A549 (cell line): ENCODE measurements around the gene TRIM10. TPM values are rescaled to one million over a fixed set of nuclear protein-coding genes. Genes with fewer than 3 reads are reported as not detected.
"Not testable (repeated sequence)": the region's sequence is repeated elsewhere in the genome, so short reads cannot be mapped to it uniquely, and the experiment has no call there.

Source experiments
- ATAC-seq, 2 experiments: fragments of 200-7000 bp in 1 of 2; fragments of >200 bp in 1 of 2; cut with Nextera tagmentation in 1 of 2; cut with Tn5 transposase in 1 of 2; 3 replicates each; pipeline versions ENCODE4 v1.8.0 to v1.9.1; 2018 to 2020; ENCODE audit warnings: mild to moderate bottlenecking in 1 of 2, moderate library complexity in 1 of 2
- CTCF ChIA-PET: fragments of 300-600 bp; sonication (Branson Sonifier 250); formaldehyde crosslinking; extraction: SDS; loops from one replicate; lab custom pipeline; 2021; ENCODE audit warnings: antibody characterized with exemption, inconsistent platforms; lab: Yijun Ruan, JAX
- POLR2A ChIA-PET: fragments of 350-600 bp; formaldehyde crosslinking; extraction: SDS; loops from one replicate; lab custom pipeline; 2021; ENCODE audit warnings: antibody characterized with exemption, inconsistent platforms; lab: Yijun Ruan, JAX
- DNase-seq, 2 experiments: peaks; one replicate each; pipeline versions ENCODE4 v3.0.0 to v3.0.0-alpha.2; 2011 to 2016; ENCODE audit warnings: low read depth in 1 of 2, low spot score in 1 of 2
- FAIRE-seq: peaks from 2 replicates; lab custom pipeline; 2011; peaks lifted over from hg19 to GRCh38; lab: Jason Lieb, UNC
- H3K27ac ChIP-seq, 2 experiments: fragments of >200 bp; sonication (Bioruptor Twin); formaldehyde crosslinking; 3 replicates each; pipeline ENCODE4 v1.5.1; 2016 to 2017
- H3K4me1 ChIP-seq: fragments of >200 bp; sonication (Bioruptor Twin); formaldehyde crosslinking; 3 replicates; pipeline ENCODE4 v1.6.1; 2016
- H3K4me2 ChIP-seq: fragments of >200 bp; sonication (Bioruptor Twin); formaldehyde crosslinking; 3 replicates; pipeline ENCODE4 v1.6.1; 2016
- H3K4me3 ChIP-seq: fragments of >200 bp; sonication (Bioruptor Twin); formaldehyde crosslinking; 3 replicates; pipeline ENCODE4 v1.5.1; 2016
- H3K9me3 ChIP-seq: fragments of >200 bp; sonication (Bioruptor Twin); formaldehyde crosslinking; 3 replicates; pipeline ENCODE4 v1.6.1; 2016
- ATOH8 ChIP-seq: fragments of 250-450 bp; sonication (Bioruptor Pico); IDR thresholded peaks from 2 replicates; pipeline ENCODE4 v1.5.0; 2020; ENCODE audit warnings: low read depth, mild to moderate bottlenecking, moderate library complexity
- CTCF ChIP-seq: fragments of >200 bp; sonication (Bioruptor Twin); formaldehyde crosslinking; IDR thresholded peaks from 3 replicates; pipeline ENCODE4 v1.5.1; 2016
- ELK1 ChIP-seq: fragments of 150-350 bp; IDR thresholded peaks from 2 replicates; pipeline ENCODE4 v1.6.1; 2014; ENCODE audit warnings: low read depth, mild to moderate bottlenecking, low read length
- FOSB ChIP-seq: fragments of 250-450 bp; sonication (Bioruptor Pico); IDR thresholded peaks from 2 replicates; pipeline ENCODE4 v1.5.0; 2020; ENCODE audit warnings: mild to moderate bottlenecking, moderate library complexity
- FOSL2 ChIP-seq, 2 experiments: fragments of 450-650 bp in 1 of 2; fragments of >200 bp in 1 of 2; sonication (Bioruptor Twin) in 1 of 2; formaldehyde crosslinking; IDR thresholded peaks; 2 replicates each; pipeline versions ENCODE4 v1.5.0 to v1.6.1; 2016 to 2020; ENCODE audit warnings: mild to moderate bottlenecking in 1 of 2, moderate library complexity in 1 of 2
- HEYL ChIP-seq: fragments of 250-450 bp; sonication (Bioruptor Pico); IDR thresholded peaks from 2 replicates; pipeline ENCODE4 v1.8.0; 2021; ENCODE audit warnings: mild to moderate bottlenecking, moderate library complexity
- HMGXB4 ChIP-seq: fragments of 250-450 bp; sonication (Bioruptor Pico); IDR thresholded peaks from 2 replicates; pipeline ENCODE4 v1.5.0; 2021; ENCODE audit warnings: mild to moderate bottlenecking, moderate library complexity, borderline replicate concordance
- HOXA7 ChIP-seq: fragments of 250-450 bp; sonication (Bioruptor Pico); IDR thresholded peaks from 2 replicates; pipeline ENCODE4 v1.5.0; 2020; ENCODE audit warnings: mild to moderate bottlenecking, moderate library complexity
- JUNB ChIP-seq: fragments of >200 bp; sonication (Bioruptor Twin); formaldehyde crosslinking; IDR thresholded peaks from 2 replicates; pipeline ENCODE4 v1.6.1; 2016
- KDM1A ChIP-seq: fragments of 200-600 bp; sonication (generic); IDR thresholded peaks from 2 replicates; pipeline ENCODE4 v1.6.1; 2016; ENCODE audit warnings: low read depth, mild to moderate bottlenecking
- PBX3 ChIP-seq: IDR thresholded peaks from 2 replicates; pipeline ENCODE4 v1.6.1; 2012
- POLR2A ChIP-seq: IDR thresholded peaks from 2 replicates; pipeline ENCODE4 v1.6.1; 2012; ENCODE audit warnings: mild to moderate bottlenecking, low read length
- RAD21 ChIP-seq, 2 experiments: fragments of >200 bp in 1 of 2; sonication (Bioruptor Twin) in 1 of 2; formaldehyde crosslinking in 1 of 2; IDR thresholded peaks in 1 of 2; conservative IDR thresholded peaks in 1 of 2; 2 replicates in 1 of 2; 3 replicates in 1 of 2; pipeline ENCODE4 v1.6.1; 2012 to 2018; ENCODE audit warnings: inconsistent platforms in 1 of 2
- RARB ChIP-seq: fragments of 250-450 bp; sonication (Bioruptor Pico); IDR thresholded peaks from 2 replicates; pipeline ENCODE4 v1.8.0; 2021; ENCODE audit warnings: mild to moderate bottlenecking, moderate library complexity
- RNF2 ChIP-seq: fragments of 200-600 bp; sonication (generic); IDR thresholded peaks from 2 replicates; pipeline ENCODE4 v1.6.1; 2016; ENCODE audit warnings: low read depth, mild to moderate bottlenecking, antibody characterized with exemption, moderate library complexity, borderline replicate concordance
- WGBS: methylation state at CpG from one replicate; pipeline ENCODE4 v1.1.6; 2017; ENCODE audit errors: missing lambda C conversion rate; 5-methylcytosine and 5-hydroxymethylcytosine counted together
- polyA plus RNA-seq, 4 experiments: library from polyadenylated mRNA; depleted of rRNA in 3 of 4; stranded (reverse); fragments of >200 nt; fragmentation: RNase III in 1 of 4; extraction: RNeasy Plus Mini Kit Qiagen cat#74134 plus additional on column Dnase treatment in 1 of 4; gene quantifications; 2 replicates in 3 of 4; 3 replicates in 1 of 4; pipeline ENCODE4 v1.2.3, GENCODE V29; 2011 to 2017

Gene TRIM10
- polyA plus RNA-seq, 2 of the 4 experiments (the other 2 are of a cell fraction), result 0.03 to 0.12 TPM

- Histone ChIP-seq H3K4me3 (no peak overlapping the region), H3K9me3 (no peaks in the 10 kb centered on the region), H3K4me1 (no peaks in the 10 kb centered on the region), H3K27ac (no peak overlapping the region), H3K4me2 (no peak overlapping the region)
- WGBS, result 58% methylated on average over 3 of the region's 3 CpGs
- ATAC-seq, result no peak
- ChIA-PET CTCF (interaction anchor here (2.2 to 7.2 kb wide), 2 partner anchors 12 to 39 kb away, joined by 10 to 56 read pairs; no protein-coding TSS in a partner anchor), POLR2A (no interaction called here)
- TF ChIP-seq PBX3 (no peak), RARB (CRISPR knock-in tag) (no peak), ELK1 (no peak), HEYL (CRISPR knock-in tag) (no peak), RAD21 (conservative IDR thresholded peaks at IDR 0.05 in 1 of 2, IDR thresholded peaks at IDR 0.05 in 1 of 2) (no peak), JUNB (no peak), FOSL2 (IDR thresholded peaks at IDR 0.05) (no peak), FOSL2 (CRISPR knock-in tag; IDR thresholded peaks at IDR 0.05) (no peak), KDM1A (no peak), CTCF (no peak), FOSB (no peak), RNF2 (no peak), ATOH8 (CRISPR knock-in tag) (no peak), HOXA7 (no peak), POLR2A (no peak), HMGXB4 (CRISPR knock-in tag) (no peak)
- FAIRE-seq, result no peak
- DNase-seq, result no peak
Measured at GRCh38 chr6:30142665-30143064, 18.3 kb downstream of the TRIM10 start.

- H3K9me3 ChIP-seq, POLR2A ChIA-PET, H3K27ac ChIP-seq, FAIRE-seq, DNase-seq, ATAC-seq, H3K4me3 ChIP-seq, H3K4me2 ChIP-seq, H3K4me1 ChIP-seq: not testable (repeated sequence)
- WGBS, result 36% methylated on average over 8 of the region's 8 CpGs
- CTCF ChIA-PET, result interaction anchor here (1.7 kb wide), 1 partner anchor 10 kb away, joined by 8 read pairs; no protein-coding TSS in a partner anchor
Measured at GRCh38 chr6:30140240-30140639, 20.8 kb downstream of the TRIM10 start.
